HepG2 (cell line): ENCODE measurements around the gene NELL1.

Experiments
- POLR2A ChIP-seq, 2 experiments: IDR thresholded peaks; 2 replicates each; pipeline ENCODE4 v1.6.1; 2011; ENCODE audit warnings: low read depth in 2 of 2, low read length in 2 of 2, mild to moderate bottlenecking in 1 of 2, moderate library complexity in 1 of 2; ENCODE audit not compliant: insufficient read depth in 1 of 2
- POLR2AphosphoS5 ChIP-seq: IDR thresholded peaks from 2 replicates; pipeline ENCODE4 v1.6.1; 2012; ENCODE audit warnings: low read depth, low read length
- TAF1 ChIP-seq: sonication (generic); formaldehyde crosslinking; IDR thresholded peaks from 2 replicates; pipeline ENCODE4 v1.4.0; 2020; ENCODE audit warnings: missing genetic modification reagents
- ZBTB8A ChIP-seq: sonication (generic); formaldehyde crosslinking; IDR thresholded peaks from 2 replicates; pipeline ENCODE4 v1.4.0; 2020; ENCODE audit warnings: mild to moderate bottlenecking, low read depth, missing genetic modification reagents, borderline replicate concordance
- ZNF451 ChIP-seq: sonication (generic); formaldehyde crosslinking; IDR thresholded peaks from 2 replicates; pipeline ENCODE4 v1.5.0; 2020; ENCODE audit warnings: mild to moderate bottlenecking, missing genetic modification reagents
- ZNF777 ChIP-seq: sonication (generic); formaldehyde crosslinking; IDR thresholded peaks from 2 replicates; pipeline ENCODE4 v1.4.0; 2020; ENCODE audit warnings: missing genetic modification reagents
- ZNF788 ChIP-seq: sonication (generic); formaldehyde crosslinking; IDR thresholded peaks from 2 replicates; pipeline ENCODE4 v1.5.0; 2020; ENCODE audit warnings: mild to moderate bottlenecking, missing genetic modification reagents, borderline replicate concordance
- ZNF83 ChIP-seq: sonication (generic); formaldehyde crosslinking; IDR thresholded peaks from 2 replicates; pipeline ENCODE4 v1.4.0; 2020; ENCODE audit warnings: missing genetic modification reagents, mild to moderate bottlenecking, borderline replicate concordance

DNA sequence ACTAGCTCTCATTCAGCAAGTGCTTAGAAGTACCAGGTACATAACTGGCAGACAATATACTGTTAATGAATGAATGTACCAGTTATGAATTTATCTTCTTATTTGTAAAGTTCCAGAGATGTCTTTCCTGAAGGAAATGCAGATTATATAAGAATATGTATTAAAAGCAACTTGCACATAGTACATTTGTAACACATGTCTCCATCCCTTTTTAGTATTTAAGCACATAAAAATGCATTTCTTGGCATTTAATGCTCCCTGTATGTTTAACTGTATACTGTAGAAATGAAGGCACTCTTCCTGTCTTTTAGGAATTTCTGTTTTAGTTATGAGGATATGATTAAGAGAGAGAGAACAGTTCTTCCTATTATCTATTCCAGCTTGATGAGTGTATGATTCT, 241.3 kb downstream of the NELL1 start:
- TF ChIP-seq ZNF451 (CRISPR knock-in tag) = no peak
- TF ChIP-seq TAF1 = no peak
- no peak for TF ChIP-seq POLR2AphosphoS5
- TF ChIP-seq POLR2A (IDR thresholded peaks at IDR 0.05; ENCODE audit: insufficient read depth in 1 of 2, low read depth in 2 of 2, low read length in 2 of 2) = no peak
- TF ChIP-seq ZNF788 (CRISPR knock-in tag) = no peak
- TF ChIP-seq ZBTB8A (CRISPR knock-in tag) = no peak
- no peak for TF ChIP-seq ZNF83 (CRISPR knock-in tag)
- TF ChIP-seq ZNF777 = no peak
